Mesothelial cell of epicardium (in vitro differentiated cells): ENCODE measurements around the gene CD4. TPM values are rescaled to one million over a fixed set of nuclear protein-coding genes. Genes with fewer than 3 reads are reported as not detected.

Experiments used
- DNase-seq, 2 experiments: peaks; one replicate each; pipeline ENCODE4 v3.0.0; 2021; ENCODE audit warnings: low spot score in 2 of 2; ENCODE audit not compliant: unreplicated experiment in 2 of 2
- H3K27ac Mint-ChIP-seq: 2 replicates; pipeline ENCODE4 v1.8.0; 2021; ENCODE audit warnings: mixed read lengths
- H3K27me3 Mint-ChIP-seq: 2 replicates; pipeline ENCODE4 v1.8.0; 2021; ENCODE audit warnings: low read depth, mixed read lengths
- H3K36me3 Mint-ChIP-seq: 2 replicates; pipeline ENCODE4 v1.8.0; 2021; ENCODE audit warnings: mixed read lengths
- H3K4me1 Mint-ChIP-seq: 2 replicates; pipeline ENCODE4 v1.8.0; 2021; ENCODE audit warnings: mixed read lengths
- H3K4me3 Mint-ChIP-seq: 2 replicates; pipeline ENCODE4 v1.8.0; 2021; ENCODE audit warnings: mild to moderate bottlenecking, moderate library complexity, mixed read lengths
- H3K9me3 Mint-ChIP-seq: 2 replicates; pipeline ENCODE4 v1.8.0; 2021; ENCODE audit warnings: mixed read lengths
- total RNA-seq: library from RNA; stranded (reverse); gene quantifications from 3 replicates; pipeline ENCODE4 v1.2.1, GENCODE V29; 2021
- TF ChIP-seq, protein P1 (sequence below): fragments of 200-600 bp; sonication (generic); IDR thresholded peaks from one replicate; pipeline ENCODE4 v1.5.0; 2021; ENCODE audit warnings: antibody characterized with exemption; ENCODE audit not compliant: unreplicated experiment

Gene CD4
- total RNA-seq, 1 donor from 2014 or later, result 3.8 TPM

- no peak for DNase-seq
- H3K9me3 Mint-ChIP-seq, result no peaks in the 10 kb centered on the region
- peaks cover 62% of the 10 kb centered on the region for H3K27me3 Mint-ChIP-seq
- peaks cover 31% of the 10 kb centered on the region for H3K36me3 Mint-ChIP-seq
- TF ChIP-seq, protein P1, sequence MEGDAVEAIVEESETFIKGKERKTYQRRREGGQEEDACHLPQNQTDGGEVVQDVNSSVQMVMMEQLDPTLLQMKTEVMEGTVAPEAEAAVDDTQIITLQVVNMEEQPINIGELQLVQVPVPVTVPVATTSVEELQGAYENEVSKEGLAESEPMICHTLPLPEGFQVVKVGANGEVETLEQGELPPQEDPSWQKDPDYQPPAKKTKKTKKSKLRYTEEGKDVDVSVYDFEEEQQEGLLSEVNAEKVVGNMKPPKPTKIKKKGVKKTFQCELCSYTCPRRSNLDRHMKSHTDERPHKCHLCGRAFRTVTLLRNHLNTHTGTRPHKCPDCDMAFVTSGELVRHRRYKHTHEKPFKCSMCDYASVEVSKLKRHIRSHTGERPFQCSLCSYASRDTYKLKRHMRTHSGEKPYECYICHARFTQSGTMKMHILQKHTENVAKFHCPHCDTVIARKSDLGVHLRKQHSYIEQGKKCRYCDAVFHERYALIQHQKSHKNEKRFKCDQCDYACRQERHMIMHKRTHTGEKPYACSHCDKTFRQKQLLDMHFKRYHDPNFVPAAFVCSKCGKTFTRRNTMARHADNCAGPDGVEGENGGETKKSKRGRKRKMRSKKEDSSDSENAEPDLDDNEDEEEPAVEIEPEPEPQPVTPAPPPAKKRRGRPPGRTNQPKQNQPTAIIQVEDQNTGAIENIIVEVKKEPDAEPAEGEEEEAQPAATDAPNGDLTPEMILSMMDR, result no peak
- peaks cover 18% of the 10 kb centered on the region for H3K4me1 Mint-ChIP-seq
- no peak overlapping the region for H3K4me3 Mint-ChIP-seq
- no peak overlapping the region for H3K27ac Mint-ChIP-seq
These were observed 15.6 kb upstream of the CD4 start for GRCh38 chr12:6773590-6774351.

- Mint-ChIP-seq H3K36me3 (peaks cover 31% of the 10 kb centered on the region), H3K27ac (no peak overlapping the region), H3K4me1 (peaks cover 15% of the 10 kb centered on the region), H3K4me3 (peak overlapping the region; percentile 20), H3K9me3 (no peaks in the 10 kb centered on the region), H3K27me3 (peaks cover 63% of the 10 kb centered on the region)
- TF ChIP-seq, protein P1, result no peak
- DNase-seq, result no peak
These were observed 14.7 kb upstream of the CD4 start for GRCh38 chr12:6774499-6775062.

GRCh38 chr12:6775185-6776174 is 13.8 kb upstream of the CD4 start:
- H3K9me3 Mint-ChIP-seq, result no peaks in the 10 kb centered on the region
- no peak overlapping the region for H3K4me3 Mint-ChIP-seq
- no peak for DNase-seq
- peaks cover 15% of the 10 kb centered on the region for H3K4me1 Mint-ChIP-seq
- H3K27ac Mint-ChIP-seq, result no peak overlapping the region
- H3K27me3 Mint-ChIP-seq, result peaks cover 63% of the 10 kb centered on the region
- H3K36me3 Mint-ChIP-seq, result peaks cover 30% of the 10 kb centered on the region
- TF ChIP-seq, protein P1, result no peak

GRCh38 chr12:6777386-6777785 is 11.9 kb upstream of the CD4 start:
- no peak overlapping the region for H3K27ac Mint-ChIP-seq
- TF ChIP-seq, protein P1, result no peak
- no peaks in the 10 kb centered on the region for H3K9me3 Mint-ChIP-seq
- H3K27me3 Mint-ChIP-seq, result peaks cover 56% of the 10 kb centered on the region
- H3K36me3 Mint-ChIP-seq, result peaks cover 18% of the 10 kb centered on the region
- no peak overlapping the region for H3K4me3 Mint-ChIP-seq
- no peak for DNase-seq
- peaks cover 15% of the 10 kb centered on the region for H3K4me1 Mint-ChIP-seq

DNA sequence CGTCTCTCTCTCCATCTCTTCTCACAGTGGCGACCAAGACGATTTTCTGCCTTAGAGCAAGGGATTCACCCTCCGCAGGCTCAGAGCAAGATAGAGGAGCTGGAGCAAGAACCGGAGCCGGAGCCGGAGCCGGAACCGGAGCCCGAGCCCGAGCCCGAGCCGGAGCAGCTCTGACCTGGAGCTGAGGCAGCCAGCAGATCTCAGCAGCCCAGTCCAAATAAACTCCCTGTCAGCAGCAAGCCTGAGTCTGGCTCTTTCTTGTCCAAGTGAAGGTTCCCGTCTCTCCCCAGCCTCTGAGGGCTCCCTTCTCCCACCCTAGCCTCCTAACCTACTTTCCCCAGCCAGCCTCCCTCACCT is 11.1 kb upstream of the CD4 start:
- Mint-ChIP-seq H3K4me1 (peaks cover 15% of the 10 kb centered on the region), H3K27me3 (peaks cover 48% of the 10 kb centered on the region), H3K9me3 (no peaks in the 10 kb centered on the region), H3K4me3 (peak overlapping the region; percentile 79), H3K36me3 (peaks cover 17% of the 10 kb centered on the region), H3K27ac (peak overlapping the region; percentile 71)
- no peak for DNase-seq
- TF ChIP-seq, protein P1, result no peak
